Stimulated activated naive B cell treated with anti-CD40 and anti-IgM and Interleukin-4, amounts not matched to agents 10 μg/mL and 1 μg/mL and 100 μg/mL, for 72 hours (primary cell): ENCODE measurements around the gene PDGFC.
A peak's percentile ranks its signal among the peaks of the same experiment; 100 is the strongest.

Experiments used
- ATAC-seq, 2 donors: fragments of 150-1000 bp; cut with Tn5 transposase; replicated peaks; 2 replicates each; pipeline ENCODE4 v1.10.0; 2021; ENCODE audit warnings: moderate library complexity in 1 of 2
- DNase-seq: peaks from one replicate; pipeline ENCODE4 v3.0.0; 2021
- H3K27ac Mint-ChIP-seq: one replicate; pipeline ENCODE4 v1.8.0; 2022; ENCODE audit warnings: mild to moderate bottlenecking, mixed read lengths
- H3K27me3 Mint-ChIP-seq, 2 donors: one replicate each; pipeline ENCODE4 v1.8.0; 2022; ENCODE audit warnings: mixed read lengths in 2 of 2
- H3K36me3 Mint-ChIP-seq, 2 donors: one replicate each; pipeline ENCODE4 v1.8.0; 2022; ENCODE audit warnings: mixed read lengths in 2 of 2, mild to moderate bottlenecking in 1 of 2
- H3K4me1 Mint-ChIP-seq, 2 donors: one replicate each; pipeline ENCODE4 v1.8.0; 2022; ENCODE audit warnings: mixed read lengths in 2 of 2, mild to moderate bottlenecking in 1 of 2
- H3K4me3 Mint-ChIP-seq, 2 donors: one replicate each; pipeline ENCODE4 v1.8.0; 2022; ENCODE audit warnings: mild to moderate bottlenecking in 2 of 2, mixed read lengths in 2 of 2, moderate library complexity in 1 of 2
- H3K9me3 Mint-ChIP-seq, 2 donors: one replicate each; pipeline ENCODE4 v1.8.0; 2022; ENCODE audit warnings: mixed read lengths in 2 of 2, mild to moderate bottlenecking in 1 of 2

The PDGFC gene

DNA sequence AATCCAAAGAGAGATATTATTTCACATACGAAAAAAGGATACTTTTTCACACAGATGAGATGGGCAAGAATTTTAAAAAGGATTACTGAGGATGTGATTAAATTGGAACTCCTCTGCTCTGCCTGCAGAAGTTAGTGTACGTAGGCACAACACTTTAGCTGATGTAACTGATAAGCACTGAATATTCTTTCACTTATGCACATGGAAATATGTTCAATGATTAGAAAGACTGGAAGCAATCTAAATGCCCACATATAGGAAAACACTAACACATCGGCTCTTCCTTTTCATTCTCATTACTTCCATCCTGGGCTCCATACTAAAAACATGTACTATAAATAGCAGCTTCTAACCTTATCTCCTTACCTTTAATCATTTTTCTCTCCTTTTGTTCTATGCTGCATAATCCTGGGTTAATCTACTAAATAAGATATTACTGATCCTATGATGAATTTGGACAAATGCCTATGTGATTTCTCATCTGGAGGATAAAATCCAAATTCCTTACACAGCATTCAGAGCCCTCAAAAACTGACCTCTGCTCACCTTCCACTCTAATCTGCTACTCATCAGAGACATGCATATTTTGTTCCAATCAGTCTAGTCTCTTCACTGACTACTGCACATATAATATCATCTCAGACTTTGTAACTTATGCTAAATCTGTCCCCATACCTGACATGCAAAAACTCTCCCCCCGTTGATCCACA, 197.8 kb downstream of the PDGFC start:
- Mint-ChIP-seq H3K27ac (no peak overlapping the region), H3K27me3 (no peaks in the 10 kb centered on the region), H3K9me3 (no peaks in the 10 kb centered on the region), H3K4me3 (no peak overlapping the region), H3K4me1 (no peaks in the 10 kb centered on the region), H3K36me3 (no peaks in the 10 kb centered on the region)
- DNase-seq (no peak), ATAC-seq (no peak)

DNA sequence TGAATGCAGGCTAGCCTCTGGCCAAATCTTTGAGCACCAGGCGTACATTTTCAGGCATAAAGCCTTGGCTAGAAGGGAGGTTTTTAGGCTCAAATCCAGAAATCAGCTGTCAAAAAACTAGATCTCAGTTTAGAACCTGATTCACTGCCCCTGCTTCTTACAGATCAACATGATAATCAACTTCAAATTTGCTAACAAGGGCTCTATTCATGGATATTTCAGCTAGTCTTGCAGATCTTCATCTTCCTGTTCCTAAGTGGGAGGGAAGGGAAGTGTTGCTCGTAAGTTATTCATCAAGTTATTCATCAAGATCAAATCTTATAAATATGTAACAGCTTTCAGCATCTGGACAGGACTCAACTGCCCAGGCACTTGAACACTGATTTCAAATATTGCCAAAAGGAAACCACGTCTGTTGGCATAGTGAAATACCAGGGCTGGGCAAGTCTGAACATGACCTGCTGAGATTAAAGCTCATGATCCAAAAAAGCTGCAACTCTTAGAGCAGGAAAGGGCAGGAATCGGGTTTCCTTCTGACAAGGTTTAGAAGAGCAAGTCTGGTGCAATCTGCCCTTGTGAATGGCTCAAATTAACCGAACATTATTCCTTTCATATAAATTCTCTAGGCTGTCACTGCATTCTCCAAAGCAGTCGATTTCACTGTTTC, 200.3 kb downstream of the PDGFC start:
- Mint-ChIP-seq H3K27ac (no peak overlapping the region), H3K9me3 (no peaks in the 10 kb centered on the region), H3K4me1 (no peaks in the 10 kb centered on the region), H3K4me3 (no peak overlapping the region), H3K27me3 (no peaks in the 10 kb centered on the region), H3K36me3 (no peaks in the 10 kb centered on the region)
- DNase-seq: no peak
- ATAC-seq: no peak

DNA sequence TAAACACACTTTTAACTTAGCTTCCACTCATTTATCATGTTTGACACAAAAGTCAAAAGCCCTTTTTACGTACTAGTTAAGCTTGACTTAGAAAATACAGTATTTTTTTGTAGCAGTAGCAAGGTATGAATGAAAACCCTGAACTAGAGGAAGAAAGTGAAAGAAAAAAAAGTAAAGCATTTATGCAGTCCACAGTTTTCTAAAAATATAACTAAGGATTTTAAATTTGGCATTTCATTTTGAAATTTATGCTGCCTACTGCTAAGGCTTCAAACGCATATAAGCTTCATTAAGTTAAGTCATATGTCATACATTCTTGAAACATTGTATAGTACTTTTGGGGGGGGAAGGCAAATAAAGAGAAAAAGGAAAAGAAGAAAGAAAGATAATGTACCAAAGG, 201.5 kb downstream of the PDGFC start:
- DNase-seq: no peak
- no peak for ATAC-seq
- Mint-ChIP-seq H3K4me1 (no peaks in the 10 kb centered on the region), H3K4me3 (no peak overlapping the region), H3K36me3 (no peaks in the 10 kb centered on the region), H3K27me3 (no peaks in the 10 kb centered on the region), H3K9me3 (no peaks in the 10 kb centered on the region), H3K27ac (no peak overlapping the region)

DNA sequence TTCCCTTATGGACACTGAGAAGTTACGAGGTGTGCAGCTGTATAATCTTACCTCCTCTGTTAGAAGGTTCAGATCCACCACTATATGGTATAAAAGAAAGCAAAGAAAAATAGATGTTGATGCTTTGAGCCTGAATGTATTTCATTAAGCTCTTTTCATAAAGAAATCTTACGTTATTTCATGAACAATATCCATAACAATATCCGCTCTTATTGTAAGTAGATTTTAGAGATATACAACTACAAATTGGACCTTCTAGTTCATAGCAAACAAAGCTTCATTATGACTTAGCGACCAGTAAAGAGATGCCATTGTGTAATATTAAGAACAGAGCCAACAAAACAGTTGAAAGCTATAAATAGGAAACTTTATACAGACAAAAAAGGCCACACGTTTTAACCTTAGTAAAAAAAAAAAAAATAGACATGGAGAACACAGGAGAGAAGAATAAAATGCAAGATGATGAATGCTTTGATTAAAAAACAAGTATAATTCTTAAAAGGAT, 203.6 kb downstream of the PDGFC start:
- ATAC-seq: no peak
- no peaks in the 10 kb centered on the region for H3K4me1 Mint-ChIP-seq
- H3K36me3 Mint-ChIP-seq: no peaks in the 10 kb centered on the region

DNA sequence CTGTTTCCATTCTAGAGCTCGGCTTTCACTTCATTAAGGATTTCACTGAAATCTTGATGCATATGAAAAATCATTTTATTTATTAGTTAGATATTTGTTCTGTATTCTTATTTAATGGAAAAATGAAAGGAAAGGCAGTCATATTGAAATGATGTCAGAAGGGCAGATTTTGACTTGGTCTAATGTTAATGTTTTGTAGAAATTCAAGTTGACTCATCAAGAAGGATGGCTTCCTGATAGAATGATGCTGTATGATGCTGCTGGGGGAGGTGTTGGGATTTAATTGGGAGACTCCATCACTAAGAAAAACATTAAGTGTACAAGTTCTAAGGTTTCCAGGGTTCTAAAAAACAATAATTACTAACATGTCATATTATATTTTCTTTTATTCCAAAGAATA, 204.8 kb downstream of the PDGFC start:
- DNase-seq (no peak), ATAC-seq (no peak)
- Mint-ChIP-seq H3K4me1 (no peaks in the 10 kb centered on the region), H3K9me3 (no peaks in the 10 kb centered on the region), H3K4me3 (no peak overlapping the region), H3K27me3 (no peaks in the 10 kb centered on the region), H3K36me3 (no peaks in the 10 kb centered on the region), H3K27ac (no peak overlapping the region)

More for the DNA sequence above, 203.6 kb downstream of the PDGFC start:
- Mint-ChIP-seq H3K9me3 (no peaks in the 10 kb centered on the region), H3K27me3 (no peaks in the 10 kb centered on the region), H3K27ac (no peak overlapping the region), H3K4me3 (no peak overlapping the region)
- DNase-seq: no peak

DNA sequence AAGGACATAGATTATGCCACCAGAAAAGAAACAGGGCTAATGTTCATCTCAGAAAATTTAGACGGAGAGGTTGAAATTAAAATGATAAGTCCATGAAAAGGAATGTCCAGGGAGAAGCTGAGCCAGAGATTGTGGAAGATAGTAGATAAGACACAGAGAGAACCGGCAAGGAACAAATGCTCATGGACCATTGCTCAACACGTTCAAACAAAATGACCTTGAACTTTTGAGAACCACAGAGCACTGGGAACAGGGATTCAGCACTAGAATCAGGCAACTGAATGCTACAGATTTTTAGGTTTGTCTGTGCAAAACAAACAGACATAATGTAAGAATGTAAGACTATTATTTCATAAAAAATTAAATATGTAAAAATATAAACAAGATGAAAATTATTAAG, 206.3 kb downstream of the PDGFC start:
- no peaks in the 10 kb centered on the region for H3K36me3 Mint-ChIP-seq
- ATAC-seq (no peak), DNase-seq (no peak)
- H3K27ac Mint-ChIP-seq: no peak overlapping the region
- H3K4me3 Mint-ChIP-seq: no peak overlapping the region
- no peaks in the 10 kb centered on the region for H3K4me1 Mint-ChIP-seq
- H3K27me3 Mint-ChIP-seq: no peaks in the 10 kb centered on the region
- no peaks in the 10 kb centered on the region for H3K9me3 Mint-ChIP-seq

DNA sequence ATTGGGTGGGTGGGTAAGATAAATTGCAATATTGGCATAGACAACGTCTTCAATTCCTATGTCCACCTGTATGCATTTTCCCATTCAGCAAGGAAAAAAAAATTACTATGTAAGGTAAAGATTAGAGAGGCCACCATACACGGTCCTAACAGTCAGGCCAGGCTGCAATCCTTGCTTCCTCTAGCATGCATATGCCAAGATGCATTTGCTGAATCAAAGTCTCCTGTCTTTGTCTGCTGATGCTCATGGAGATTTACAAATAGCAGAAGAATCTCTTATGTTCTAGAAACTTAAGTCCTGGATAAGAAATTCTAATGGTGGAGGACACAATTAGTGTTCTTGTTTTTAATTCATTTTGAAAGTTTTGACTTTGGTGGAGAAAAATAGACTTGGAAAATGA, 206.8 kb downstream of the PDGFC start:
- H3K36me3 Mint-ChIP-seq: no peaks in the 10 kb centered on the region
- DNase-seq (no peak), ATAC-seq (no peak)
- H3K27me3 Mint-ChIP-seq: no peaks in the 10 kb centered on the region
- H3K4me1 Mint-ChIP-seq: no peaks in the 10 kb centered on the region
- H3K27ac Mint-ChIP-seq: no peak overlapping the region
- H3K9me3 Mint-ChIP-seq: no peaks in the 10 kb centered on the region
- H3K4me3 Mint-ChIP-seq: no peak overlapping the region

DNA sequence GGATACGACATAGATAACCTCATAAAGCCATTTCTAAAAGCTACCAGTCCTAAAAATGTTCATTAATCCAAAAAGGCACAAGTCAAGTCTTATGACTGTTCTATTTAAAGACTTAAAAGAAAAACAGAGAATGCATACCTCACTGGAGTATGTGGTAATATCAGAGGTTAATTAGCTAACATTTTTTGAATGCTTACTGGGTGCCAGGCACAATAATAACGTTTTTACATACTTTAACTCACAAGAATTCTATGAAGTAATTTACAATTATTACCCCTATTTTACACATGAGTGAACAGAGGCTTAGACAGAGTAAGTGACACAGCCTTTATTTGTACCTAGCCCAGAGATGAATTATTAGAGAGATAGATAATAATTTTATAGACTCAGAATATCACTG, 207.5 kb downstream of the PDGFC start:
- no peak for DNase-seq
- Mint-ChIP-seq H3K36me3 (no peaks in the 10 kb centered on the region), H3K27me3 (no peaks in the 10 kb centered on the region), H3K4me3 (no peak overlapping the region), H3K27ac (no peak overlapping the region), H3K4me1 (no peaks in the 10 kb centered on the region), H3K9me3 (no peaks in the 10 kb centered on the region)
- ATAC-seq: no peak

DNA sequence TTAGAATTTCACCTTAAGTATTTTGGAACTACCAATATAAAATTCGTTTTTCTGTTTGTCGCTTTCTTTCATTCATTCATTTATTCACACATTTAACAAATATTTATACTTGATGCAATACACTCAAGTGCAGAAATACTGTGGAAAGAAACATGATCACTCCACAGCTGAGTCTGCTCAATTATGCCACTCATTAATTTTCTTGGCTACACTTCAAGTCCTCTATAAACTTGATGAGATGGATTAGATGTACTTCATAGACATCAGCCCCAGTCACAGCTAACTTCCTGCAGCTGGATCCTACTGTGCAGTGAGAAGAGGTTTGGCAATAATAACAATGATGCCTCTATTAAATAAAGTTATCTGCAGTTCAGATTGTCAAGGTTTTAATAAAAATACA, 208.1 kb downstream of the PDGFC start:
- Mint-ChIP-seq H3K27me3 (no peaks in the 10 kb centered on the region), H3K36me3 (no peaks in the 10 kb centered on the region), H3K4me3 (no peak overlapping the region), H3K27ac (no peak overlapping the region), H3K4me1 (no peaks in the 10 kb centered on the region), H3K9me3 (no peaks in the 10 kb centered on the region)
- ATAC-seq (no peak), DNase-seq (no peak)

DNA sequence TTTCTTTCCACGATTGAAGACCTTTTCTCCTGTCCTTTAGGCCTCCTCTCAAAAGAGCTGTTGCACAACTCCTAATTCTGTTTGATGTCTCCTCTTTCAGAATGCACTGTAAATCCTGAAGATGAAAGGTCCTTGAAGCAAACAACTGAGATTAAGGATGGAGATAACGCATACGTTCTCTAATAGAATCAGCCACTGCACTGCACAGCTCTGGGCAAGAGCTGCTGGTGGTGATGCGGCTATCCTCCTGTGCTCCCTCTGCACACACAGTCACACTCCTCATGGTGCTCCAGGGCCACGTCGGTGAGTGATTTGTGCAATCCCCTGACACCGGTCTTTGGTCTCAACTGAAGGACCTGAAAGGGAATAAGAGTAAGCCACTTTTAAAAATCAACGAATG, 208.7 kb downstream of the PDGFC start:
- Mint-ChIP-seq H3K4me3 (no peak overlapping the region), H3K27ac (no peak overlapping the region), H3K27me3 (no peaks in the 10 kb centered on the region), H3K9me3 (peaks cover 2 to 6% of the 10 kb centered on the region in 2 donors), H3K4me1 (no peaks in the 10 kb centered on the region), H3K36me3 (no peaks in the 10 kb centered on the region)
- no peak for DNase-seq
- no peak for ATAC-seq

DNA sequence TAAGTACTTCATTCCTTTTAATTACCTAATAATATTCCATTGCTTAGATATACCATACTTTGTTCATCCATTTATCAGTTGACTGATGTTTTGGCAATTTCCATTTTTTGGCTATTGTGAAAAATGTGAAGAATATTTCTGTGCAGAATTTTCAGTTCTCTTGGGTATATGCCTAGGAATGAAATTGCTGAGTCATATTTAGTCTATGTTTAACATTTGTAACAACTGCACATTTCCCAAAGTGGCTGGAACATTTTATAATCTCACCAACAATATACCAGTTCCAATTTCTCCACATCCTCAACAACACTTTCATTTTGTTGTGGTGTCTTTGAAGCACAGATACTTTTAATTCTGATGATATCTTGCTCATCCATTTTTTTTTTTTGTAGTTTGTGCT, 215.5 kb downstream of the PDGFC start:
- H3K4me1 Mint-ChIP-seq: peaks cover 4 to 14% of the 10 kb centered on the region in 2 donors
- H3K27me3 Mint-ChIP-seq: no peaks in the 10 kb centered on the region
- no peak overlapping the region for H3K4me3 Mint-ChIP-seq
- no peak for DNase-seq
- no peak for ATAC-seq
- H3K36me3 Mint-ChIP-seq: no peaks in the 10 kb centered on the region
- peaks cover 4 to 10% of the 10 kb centered on the region in 2 donors for H3K9me3 Mint-ChIP-seq
- H3K27ac Mint-ChIP-seq: no peak overlapping the region

DNA sequence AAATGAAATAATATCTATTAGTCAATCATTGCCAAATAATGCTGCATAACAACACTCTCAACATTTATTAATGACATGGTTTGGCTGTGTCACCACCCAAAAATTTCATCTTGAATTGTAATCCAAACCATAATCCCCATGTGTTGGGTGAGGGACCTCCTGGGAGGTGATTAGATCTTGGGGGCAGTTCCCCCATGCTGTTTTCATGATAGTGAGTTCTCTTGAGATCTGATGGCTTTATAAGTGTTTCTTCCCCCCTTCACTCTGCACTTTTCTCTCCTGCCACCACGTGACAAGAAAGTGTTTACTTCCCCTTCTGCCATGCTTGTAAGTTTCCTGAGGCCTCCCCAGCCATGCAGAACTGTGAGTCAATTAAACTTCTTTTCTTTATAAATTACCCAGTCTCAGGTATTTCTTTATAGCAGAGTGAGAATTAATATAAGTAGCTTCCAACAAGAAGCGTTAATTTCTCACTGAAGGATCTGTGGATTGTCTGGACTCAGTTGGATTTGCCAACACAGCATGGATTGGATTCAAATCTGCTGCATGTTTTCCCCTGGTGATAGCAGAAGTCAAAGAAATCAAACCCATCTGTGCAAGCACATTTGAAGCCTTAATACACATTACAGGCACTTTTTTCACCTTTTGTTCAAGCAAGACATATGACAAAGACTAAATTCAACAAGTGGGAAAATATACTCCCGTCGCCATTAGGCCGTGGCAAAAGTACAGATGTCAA, 216.6 kb downstream of the PDGFC start:
- peaks cover 4 to 14% of the 10 kb centered on the region in 2 donors for H3K4me1 Mint-ChIP-seq
- ATAC-seq: peak; percentile 63 to 65
- no peak overlapping the region for H3K4me3 Mint-ChIP-seq
- no peak for DNase-seq
- no peaks in the 10 kb centered on the region for H3K36me3 Mint-ChIP-seq
- H3K9me3 Mint-ChIP-seq: peaks cover 6 to 10% of the 10 kb centered on the region in 2 donors
- H3K27ac Mint-ChIP-seq: no peak overlapping the region
- H3K27me3 Mint-ChIP-seq: no peaks in the 10 kb centered on the region

DNA sequence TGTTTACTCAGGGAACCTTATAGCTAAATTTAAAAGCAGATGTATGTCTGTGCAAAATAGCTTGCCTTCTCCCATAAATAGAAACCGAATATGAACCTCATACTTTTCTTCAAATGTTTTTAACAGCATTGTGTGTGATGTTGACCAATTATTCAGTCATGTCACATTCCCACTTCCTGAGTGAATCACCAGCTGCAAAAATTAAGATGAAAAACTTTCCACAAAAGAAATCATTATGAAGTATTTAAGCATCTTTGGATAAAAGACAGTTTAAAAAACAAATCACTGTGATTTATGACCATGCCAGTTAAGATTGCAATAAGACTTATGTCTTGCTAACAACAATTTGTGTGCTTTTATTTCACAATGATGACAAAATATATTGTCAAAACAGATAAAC, 220.1 kb downstream of the PDGFC start:
- DNase-seq (no peak), ATAC-seq (no peak)
- peaks cover 4 to 14% of the 10 kb centered on the region in 2 donors for H3K4me1 Mint-ChIP-seq
- H3K27ac Mint-ChIP-seq: no peak overlapping the region
- H3K36me3 Mint-ChIP-seq: no peaks in the 10 kb centered on the region
- no peaks in the 10 kb centered on the region for H3K27me3 Mint-ChIP-seq
- H3K9me3 Mint-ChIP-seq: peaks cover 3% of the 10 kb centered on the region in 2 donors
- H3K4me3 Mint-ChIP-seq: no peak overlapping the region

DNA sequence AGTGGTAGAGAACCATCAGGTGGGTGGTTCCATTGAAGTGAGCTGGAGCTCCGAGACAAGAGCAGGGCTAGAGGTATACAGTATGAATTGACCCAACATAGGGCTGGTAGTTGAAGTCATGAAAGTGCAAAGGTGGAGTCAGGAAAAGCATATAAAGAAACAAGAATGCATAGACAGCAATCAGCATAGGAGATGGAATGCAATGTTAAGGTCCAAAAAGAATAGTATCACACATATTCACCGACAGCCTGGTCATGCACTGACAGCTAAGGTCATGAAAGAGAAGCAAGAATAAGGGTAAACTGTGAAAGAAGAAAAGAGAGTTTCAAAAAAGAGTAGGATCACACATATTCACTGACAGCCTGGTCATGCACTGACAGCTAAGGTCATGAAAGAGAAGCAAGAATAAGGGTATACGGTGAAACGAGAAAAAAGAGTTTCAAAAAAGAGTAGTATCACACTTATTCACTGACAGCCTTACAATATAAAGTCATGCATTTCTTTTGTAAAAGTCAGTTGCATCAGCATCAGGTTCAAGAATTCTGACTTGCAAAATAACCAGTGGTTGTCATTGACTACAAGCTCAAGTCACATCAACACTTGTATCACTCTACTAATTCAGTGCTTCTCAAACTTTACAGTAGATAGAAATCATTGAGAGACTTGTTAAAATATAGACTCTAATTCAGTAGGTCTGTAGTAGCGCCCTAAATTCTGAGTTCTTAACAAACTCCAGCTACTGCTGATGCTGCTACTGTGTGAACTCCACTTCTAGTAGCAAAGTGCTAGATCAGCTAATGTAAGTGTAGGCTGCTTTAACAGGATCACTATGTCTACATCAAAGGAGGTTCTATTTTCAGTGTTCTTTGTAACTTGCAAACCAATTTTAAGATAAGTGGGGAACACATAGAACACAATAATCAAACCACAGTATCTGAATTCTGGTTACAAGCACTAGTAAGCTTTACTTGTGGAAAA, 221.9 kb downstream of the PDGFC start:
- peaks cover 0 to 1% of the 10 kb centered on the region in 2 donors for H3K9me3 Mint-ChIP-seq
- H3K27me3 Mint-ChIP-seq: no peaks in the 10 kb centered on the region
- H3K4me3 Mint-ChIP-seq: no peak overlapping the region
- ATAC-seq: no peak
- H3K36me3 Mint-ChIP-seq: no peaks in the 10 kb centered on the region
- no peak overlapping the region for H3K27ac Mint-ChIP-seq
- H3K4me1 Mint-ChIP-seq: peaks cover 0 to 6% of the 10 kb centered on the region in 2 donors
- no peak for DNase-seq
